ENCODE data around the gene UPK1A.

DNA sequence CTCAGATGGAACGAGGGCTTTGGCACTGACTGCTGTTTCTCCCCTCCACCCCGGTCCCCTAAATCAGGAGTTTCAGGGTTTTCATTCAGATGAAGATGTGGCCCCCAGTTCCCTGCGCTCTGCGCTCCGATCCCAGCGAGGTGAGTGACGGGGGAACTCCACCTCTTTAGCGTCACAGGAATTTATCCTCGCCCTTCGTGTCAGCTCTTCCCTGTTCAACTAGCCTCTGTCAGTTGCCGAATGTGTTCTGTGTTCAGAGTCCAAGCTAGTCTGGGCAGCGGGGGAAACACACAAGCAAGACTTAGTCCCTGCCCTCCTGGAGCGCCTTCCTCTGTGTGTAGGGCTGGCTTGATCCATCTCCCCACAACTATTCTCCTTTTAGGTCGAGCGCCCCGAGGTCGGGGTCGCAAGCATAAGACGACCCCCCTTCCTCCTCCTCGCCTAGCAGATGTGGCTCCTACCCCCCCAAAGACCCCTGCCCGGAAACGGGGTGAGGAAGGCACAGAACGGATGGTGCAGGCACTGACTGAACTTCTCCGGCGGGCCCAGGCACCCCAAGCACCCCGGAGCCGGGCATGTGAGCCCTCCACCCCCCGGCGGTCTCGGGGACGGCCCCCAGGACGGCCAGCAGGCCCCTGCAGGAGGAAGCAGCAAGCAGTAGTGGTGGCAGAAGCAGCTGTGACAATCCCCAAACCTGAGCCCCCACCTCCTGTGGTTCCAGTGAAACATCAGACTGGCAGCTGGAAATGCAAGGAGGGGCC is 53.3 kb downstream of the UPK1A start:
- TF ChIP-seq, protein P1, sequence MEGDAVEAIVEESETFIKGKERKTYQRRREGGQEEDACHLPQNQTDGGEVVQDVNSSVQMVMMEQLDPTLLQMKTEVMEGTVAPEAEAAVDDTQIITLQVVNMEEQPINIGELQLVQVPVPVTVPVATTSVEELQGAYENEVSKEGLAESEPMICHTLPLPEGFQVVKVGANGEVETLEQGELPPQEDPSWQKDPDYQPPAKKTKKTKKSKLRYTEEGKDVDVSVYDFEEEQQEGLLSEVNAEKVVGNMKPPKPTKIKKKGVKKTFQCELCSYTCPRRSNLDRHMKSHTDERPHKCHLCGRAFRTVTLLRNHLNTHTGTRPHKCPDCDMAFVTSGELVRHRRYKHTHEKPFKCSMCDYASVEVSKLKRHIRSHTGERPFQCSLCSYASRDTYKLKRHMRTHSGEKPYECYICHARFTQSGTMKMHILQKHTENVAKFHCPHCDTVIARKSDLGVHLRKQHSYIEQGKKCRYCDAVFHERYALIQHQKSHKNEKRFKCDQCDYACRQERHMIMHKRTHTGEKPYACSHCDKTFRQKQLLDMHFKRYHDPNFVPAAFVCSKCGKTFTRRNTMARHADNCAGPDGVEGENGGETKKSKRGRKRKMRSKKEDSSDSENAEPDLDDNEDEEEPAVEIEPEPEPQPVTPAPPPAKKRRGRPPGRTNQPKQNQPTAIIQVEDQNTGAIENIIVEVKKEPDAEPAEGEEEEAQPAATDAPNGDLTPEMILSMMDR (IDR thresholded peaks at IDR 0.05): no peak
- TF ChIP-seq POLR2A (IDR thresholded peaks at IDR 0.05; ENCODE audit: low read depth): no peak

All from esophagus muscularis mucosa (tissue), 3 donors.